Loucy (cell line): ENCODE results near the gene SDF4.

Experiments
- H2AFZ ChIP-seq: fragments of 200-600 bp; sonication (generic); 2 replicates; pipeline ENCODE4 v1.6.0; 2016; ENCODE audit warnings: antibody characterized with exemption, mild to moderate bottlenecking, low read length, moderate library complexity
- H3F3A ChIP-seq: fragments of 200-600 bp; 2 replicates; pipeline ENCODE4 v1.6.0; 2016; ENCODE audit warnings: antibody characterized with exemption, low read depth, mild to moderate bottlenecking
- H3K27me3 ChIP-seq: fragments of 200-600 bp; sonication (generic); 2 replicates; pipeline ENCODE4 v1.6.1; 2014; ENCODE audit warnings: low read length, mild to moderate bottlenecking; ENCODE audit not compliant: insufficient read depth, poor library complexity, severe bottlenecking
- H3K36me3 ChIP-seq: fragments of 200-600 bp; sonication (generic); 2 replicates; pipeline ENCODE4 v1.6.1; 2016; ENCODE audit warnings: low read length; ENCODE audit not compliant: insufficient read depth
- H3K4me1 ChIP-seq: fragments of 200-600 bp; sonication (generic); 2 replicates; pipeline ENCODE4 v1.5.1; 2014; ENCODE audit warnings: low read length, mild to moderate bottlenecking; ENCODE audit not compliant: insufficient read depth, poor library complexity, severe bottlenecking
- H3K4me2 ChIP-seq: fragments of 200-600 bp; sonication (generic); 2 replicates; pipeline ENCODE4 v1.6.0; 2014; ENCODE audit warnings: antibody characterized with exemption, low read length, low read depth, mild to moderate bottlenecking; ENCODE audit not compliant: poor library complexity, severe bottlenecking
- H3K4me3 ChIP-seq: fragments of 200-600 bp; sonication (generic); 2 replicates; pipeline ENCODE4 v1.5.1; 2014; ENCODE audit warnings: low read length, mild to moderate bottlenecking, mixed read lengths; ENCODE audit not compliant: poor library complexity, severe bottlenecking
- H3K79me2 ChIP-seq: fragments of 200-600 bp; sonication (generic); 2 replicates; pipeline ENCODE4 v1.6.1; 2014; ENCODE audit warnings: low read length; ENCODE audit not compliant: insufficient read depth
- H3K9ac ChIP-seq: fragments of 200-600 bp; sonication (generic); 2 replicates; pipeline ENCODE4 v1.6.0; 2014; ENCODE audit warnings: mild to moderate bottlenecking, low read depth, low read length, moderate library complexity; ENCODE audit not compliant: poor library complexity, severe bottlenecking
- H3K9me2 ChIP-seq: fragments of 200-600 bp; sonication (generic); replicated peaks from 2 replicates; pipeline ENCODE4 v1.6.1; 2016; ENCODE audit warnings: low read depth, low read length, mixed read lengths
- H3K9me3 ChIP-seq: fragments of 200-600 bp; sonication (generic); 2 replicates; pipeline ENCODE4 v1.6.1; 2014; ENCODE audit warnings: mild to moderate bottlenecking, antibody characterized with exemption, low read length, low read depth; ENCODE audit not compliant: insufficient read depth
- H4K20me1 ChIP-seq: fragments of 200-600 bp; sonication (generic); 2 replicates; pipeline ENCODE4 v1.6.0; 2014; ENCODE audit warnings: antibody characterized with exemption, low read length, mild to moderate bottlenecking; ENCODE audit not compliant: insufficient read depth, poor library complexity, severe bottlenecking
- EZH2phosphoT487 ChIP-seq: fragments of 200-600 bp; IDR thresholded peaks from 2 replicates; pipeline ENCODE4 v1.6.1; 2018; ENCODE audit warnings: antibody characterized with exemption, mild to moderate bottlenecking, moderate library complexity, borderline replicate concordance
- TF ChIP-seq, protein P1 (sequence below): fragments of 200-600 bp; sonication (generic); conservative IDR thresholded peaks from 2 replicates; pipeline ENCODE4 v1.5.1; 2014; ENCODE audit warnings: mild to moderate bottlenecking, antibody characterized with exemption, low read length

Gene SDF4

DNA sequence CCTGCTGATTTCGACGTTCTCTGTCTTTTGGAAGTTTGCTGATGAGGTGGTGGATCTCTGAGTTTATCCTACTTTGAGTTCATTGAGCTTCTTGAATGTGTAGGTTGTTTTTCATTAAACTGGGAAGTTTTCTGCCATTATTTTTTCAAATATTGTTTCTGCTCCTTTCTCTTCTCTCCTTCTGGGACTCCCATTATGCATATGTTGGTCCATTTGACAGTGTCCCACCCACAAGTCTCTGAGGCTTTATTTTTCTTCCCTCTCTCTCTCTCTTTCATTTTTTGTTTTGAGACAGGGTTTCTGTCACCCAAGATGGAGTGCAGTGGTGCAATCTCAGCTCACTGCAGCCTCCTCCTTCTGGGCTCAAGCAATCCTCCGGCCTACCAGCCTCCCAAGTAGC, 37.1 kb downstream of the SDF4 start:
- H2AFZ ChIP-seq, result no peak overlapping the region
- H3F3A ChIP-seq, result no peaks in the 10 kb centered on the region
- H3K4me1 ChIP-seq, result no peaks in the 10 kb centered on the region
- TF ChIP-seq, protein P1, sequence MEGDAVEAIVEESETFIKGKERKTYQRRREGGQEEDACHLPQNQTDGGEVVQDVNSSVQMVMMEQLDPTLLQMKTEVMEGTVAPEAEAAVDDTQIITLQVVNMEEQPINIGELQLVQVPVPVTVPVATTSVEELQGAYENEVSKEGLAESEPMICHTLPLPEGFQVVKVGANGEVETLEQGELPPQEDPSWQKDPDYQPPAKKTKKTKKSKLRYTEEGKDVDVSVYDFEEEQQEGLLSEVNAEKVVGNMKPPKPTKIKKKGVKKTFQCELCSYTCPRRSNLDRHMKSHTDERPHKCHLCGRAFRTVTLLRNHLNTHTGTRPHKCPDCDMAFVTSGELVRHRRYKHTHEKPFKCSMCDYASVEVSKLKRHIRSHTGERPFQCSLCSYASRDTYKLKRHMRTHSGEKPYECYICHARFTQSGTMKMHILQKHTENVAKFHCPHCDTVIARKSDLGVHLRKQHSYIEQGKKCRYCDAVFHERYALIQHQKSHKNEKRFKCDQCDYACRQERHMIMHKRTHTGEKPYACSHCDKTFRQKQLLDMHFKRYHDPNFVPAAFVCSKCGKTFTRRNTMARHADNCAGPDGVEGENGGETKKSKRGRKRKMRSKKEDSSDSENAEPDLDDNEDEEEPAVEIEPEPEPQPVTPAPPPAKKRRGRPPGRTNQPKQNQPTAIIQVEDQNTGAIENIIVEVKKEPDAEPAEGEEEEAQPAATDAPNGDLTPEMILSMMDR, result no peak
- no peak for TF ChIP-seq EZH2phosphoT487
- H3K36me3 ChIP-seq, result no peaks in the 10 kb centered on the region
- H3K9me2 ChIP-seq, result no peaks in the 10 kb centered on the region
- H4K20me1 ChIP-seq, result no peaks in the 10 kb centered on the region
- no peaks in the 10 kb centered on the region for H3K9me3 ChIP-seq
- no peak overlapping the region for H3K9ac ChIP-seq
- no peaks in the 10 kb centered on the region for H3K79me2 ChIP-seq
- H3K4me3 ChIP-seq, result no peak overlapping the region
- no peak overlapping the region for H3K4me2 ChIP-seq
- no peaks in the 10 kb centered on the region for H3K27me3 ChIP-seq

DNA sequence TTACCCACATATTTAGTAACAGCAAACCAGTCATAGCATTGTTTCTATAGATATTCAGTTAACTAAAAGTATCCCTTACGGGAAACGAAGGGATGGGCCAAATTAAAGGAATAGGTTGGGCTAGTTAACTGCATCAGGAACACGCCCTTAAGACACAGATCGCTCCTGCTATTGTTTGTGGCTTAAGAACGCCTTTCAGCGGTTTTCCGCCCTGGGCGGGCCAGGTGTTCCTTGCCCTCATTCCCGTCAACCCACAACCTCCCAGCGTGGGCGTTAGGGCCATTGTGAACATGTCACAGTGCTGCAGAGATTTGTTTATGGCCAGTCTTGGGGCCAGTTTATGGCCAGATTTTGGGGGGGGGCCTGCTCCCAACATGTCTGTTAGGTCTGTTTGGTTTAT, 40.1 kb downstream of the SDF4 start:
- no peaks in the 10 kb centered on the region for H3K9me2 ChIP-seq
- TF ChIP-seq, protein P1, result no peak
- TF ChIP-seq EZH2phosphoT487, result no peak
- no peak overlapping the region for H3K4me2 ChIP-seq
- H3F3A ChIP-seq, result no peaks in the 10 kb centered on the region
- H3K4me3 ChIP-seq, result no peak overlapping the region
- H3K79me2 ChIP-seq, result no peaks in the 10 kb centered on the region
- H3K4me1 ChIP-seq, result no peaks in the 10 kb centered on the region
- H3K9me3 ChIP-seq, result no peaks in the 10 kb centered on the region
- H4K20me1 ChIP-seq, result no peaks in the 10 kb centered on the region
- no peak overlapping the region for H2AFZ ChIP-seq
- no peaks in the 10 kb centered on the region for H3K36me3 ChIP-seq
- no peak overlapping the region for H3K9ac ChIP-seq
- H3K27me3 ChIP-seq, result no peaks in the 10 kb centered on the region

DNA sequence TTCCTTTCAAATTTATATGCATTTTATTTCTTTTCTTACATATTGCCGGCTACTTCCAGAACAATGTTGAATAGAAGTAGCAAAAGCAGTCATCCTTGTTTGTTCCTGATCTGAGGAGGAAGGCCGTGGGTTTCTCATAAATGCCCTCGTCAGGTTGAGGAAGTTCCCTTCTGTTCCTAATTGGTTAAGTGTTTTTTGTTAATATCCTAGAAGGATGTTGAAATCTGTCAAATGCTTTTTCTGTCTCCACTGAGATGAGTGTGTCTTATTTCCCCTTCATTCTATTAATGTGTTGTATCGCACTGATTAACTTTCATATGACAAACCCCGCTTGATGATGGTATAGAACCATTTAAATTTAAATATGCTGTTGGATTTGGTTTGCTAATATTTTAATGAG, 42.7 kb downstream of the SDF4 start:
- no peaks in the 10 kb centered on the region for H3K36me3 ChIP-seq
- H3K4me3 ChIP-seq, result no peak overlapping the region
- no peaks in the 10 kb centered on the region for H3K79me2 ChIP-seq
- TF ChIP-seq, protein P1, result no peak
- no peak for TF ChIP-seq EZH2phosphoT487
- H3K4me2 ChIP-seq, result no peak overlapping the region
- no peak overlapping the region for H2AFZ ChIP-seq
- no peaks in the 10 kb centered on the region for H3F3A ChIP-seq
- H3K27me3 ChIP-seq, result no peaks in the 10 kb centered on the region
- no peak overlapping the region for H3K9ac ChIP-seq
- H3K9me3 ChIP-seq, result no peaks in the 10 kb centered on the region
- no peaks in the 10 kb centered on the region for H3K9me2 ChIP-seq
- H3K4me1 ChIP-seq, result no peaks in the 10 kb centered on the region
- H4K20me1 ChIP-seq, result no peaks in the 10 kb centered on the region
